B cell (primary cell): ENCODE results near the gene XIRP2.

Source experiments
- CTCF ChIP-seq: fragments of 200-600 bp; IDR thresholded peaks from one replicate; pipeline ENCODE4 v1.8.0; 2022; ENCODE audit warnings: antibody characterized with exemption, mild to moderate bottlenecking
- EZH2 ChIP-seq: IDR thresholded peaks from 2 replicates; pipeline ENCODE4 v1.6.1; 2012; ENCODE audit warnings: borderline replicate concordance, low read depth, mild to moderate bottlenecking, moderate library complexity, low read length; ENCODE audit not compliant: insufficient read depth, poor library complexity, severe bottlenecking

DNA sequence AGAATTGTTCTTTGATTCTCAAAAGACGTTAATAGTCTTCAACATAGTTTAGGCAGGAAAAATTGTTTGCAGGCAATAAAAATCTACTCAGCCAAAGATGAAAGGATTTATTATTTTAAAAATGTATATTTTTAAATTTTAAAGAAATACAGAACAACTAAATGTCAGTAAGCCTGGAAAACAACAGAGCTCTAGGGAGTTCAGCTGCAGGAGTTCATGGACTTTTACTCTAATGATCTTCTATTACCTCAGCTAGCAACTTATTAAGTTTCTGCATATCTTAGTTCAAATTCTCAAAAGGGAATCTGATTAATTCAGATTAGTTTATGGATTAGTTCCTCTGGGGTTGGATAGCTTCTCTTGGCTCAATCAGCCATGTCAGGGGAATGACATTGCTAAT lies 17.9 kb upstream of the XIRP2 start:
- TF ChIP-seq CTCF (no peak), EZH2 (no peak)
